Esophagus squamous epithelium (tissue), 5 donors: ENCODE data around the gene CHCHD3. TPM values are rescaled to one million over a fixed set of nuclear protein-coding genes. Genes with fewer than 3 reads are reported as not detected.

Source experiments
- DNase-seq: peaks from one replicate; lab custom pipeline; 2025; lab: John Stamatoyannopoulos, UW
- H3K27ac ChIP-seq, 4 donors: fragments of 200-600 bp; sonication (generic); one replicate each; pipeline ENCODE4 v1.5.1; 2016 to 2019; ENCODE audit warnings: mild to moderate bottlenecking in 1 of 4
- H3K27me3 ChIP-seq, 4 donors: fragments of 200-600 bp; sonication (generic); 1 replicate in 3 of 4; 2 replicates in 1 of 4; pipeline versions ENCODE4 v1.5.1 to v1.6.0; 2017 to 2021; ENCODE audit warnings: antibody characterized with exemption in 1 of 4
- H3K36me3 ChIP-seq, 3 donors: fragments of 200-600 bp; sonication (generic); one replicate each; pipeline ENCODE4 v1.5.1; 2016 to 2019
- H3K4me1 ChIP-seq, 3 donors: fragments of 200-600 bp; sonication (generic); one replicate each; pipeline ENCODE4 v1.5.1; 2017 to 2019
- H3K4me3 ChIP-seq, 4 donors: fragments of 200-600 bp; sonication (generic); 1 replicate in 3 of 4; 2 replicates in 1 of 4; pipeline ENCODE4 v1.5.1; 2016 to 2019; ENCODE audit warnings: mild to moderate bottlenecking in 2 of 4, moderate library complexity in 1 of 4
- H3K9me3 ChIP-seq, 3 donors: fragments of 200-600 bp; sonication (generic); one replicate each; pipeline ENCODE4 v1.5.1; 2016 to 2019
- CTCF ChIP-seq, 6 experiments: fragments of 450-650 bp in 4 of 6; fragments of 200-600 bp in 2 of 6; sonication (generic) in 2 of 6; IDR thresholded peaks; one replicate each; pipeline ENCODE4 v1.5.1; 2016 to 2019; ENCODE audit warnings: antibody characterized with exemption in 6 of 6, mild to moderate bottlenecking in 4 of 6, moderate library complexity in 4 of 6
- POLR2A ChIP-seq, 4 donors: fragments of 450-650 bp; IDR thresholded peaks; one replicate each; pipeline ENCODE4 v1.6.1; 2017; ENCODE audit warnings: antibody characterized with exemption in 4 of 4, mild to moderate bottlenecking in 4 of 4, moderate library complexity in 3 of 4
- WGBS, 2 donors: methylation state at CpG; one replicate each; pipeline ENCODE4 v1.1.5; 2018; 5-methylcytosine and 5-hydroxymethylcytosine counted together
- intact Hi-C: fragments of 100-400 bp; cut with DNase I; formaldehyde crosslinking; loops from one replicate; pipeline ENCODE4 v1.15.0; 2022
- small RNA-seq, 4 donors: library from RNA; depleted of rRNA; stranded (forward); fragments of <200 nt; gene quantifications; one replicate each; pipeline ENCODE3, GENCODE V24; 2016
- total RNA-seq, 4 donors: library from RNA; depleted of rRNA; stranded (reverse); fragments of >200 nt; gene quantifications; one replicate each; pipeline ENCODE4 v1.1.0, GENCODE V29; 2016
- donor health status: DM: yes; HTN: yes; CAD: no.

CHCHD3 gene
- total RNA-seq, 4 donors from 2014 or later, result 36.8 to 55.0 (median 40.9) TPM

DNA sequence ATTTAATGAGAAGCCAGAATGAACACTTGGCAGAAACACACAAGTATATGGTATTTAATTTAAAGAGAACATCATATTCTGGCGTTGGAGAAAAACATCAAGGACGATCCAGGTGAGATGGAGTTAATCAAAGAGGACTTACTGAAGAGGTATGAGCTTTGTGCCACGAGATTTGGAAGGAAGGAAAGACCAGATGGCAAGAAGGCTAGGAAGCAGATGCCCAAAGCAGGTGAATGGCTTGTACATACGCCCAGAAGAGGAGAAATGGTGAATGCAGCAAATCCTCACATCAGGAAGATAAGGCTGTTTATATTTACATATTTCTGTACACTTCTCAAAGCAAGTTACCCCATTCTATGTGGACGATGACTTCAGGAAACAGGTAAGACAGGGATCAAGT is 341.7 kb downstream of the CHCHD3 start:
- H3K4me3 ChIP-seq, result no peak overlapping the region
- intact Hi-C loops, result no loop called here
- peaks cover 0 to 23% (median 9%) of the 10 kb centered on the region in 3 donors for H3K9me3 ChIP-seq
- 71 to 75% methylated on average over 5 of the region's 5 CpGs for WGBS, 2 donors
- H3K4me1 ChIP-seq, result no peaks in the 10 kb centered on the region
- TF ChIP-seq POLR2A (IDR thresholded peaks at IDR 0.05), result no peak
- TF ChIP-seq CTCF (IDR thresholded peaks at IDR 0.05), result no peak
- no peaks in the 10 kb centered on the region for H3K36me3 ChIP-seq
- H3K27me3 ChIP-seq, result peaks cover 0 to 3% (median 0%) of the 10 kb centered on the region in 4 donors
- DNase-seq, result no peak
- no peak overlapping the region for H3K27ac ChIP-seq

- Histone ChIP-seq H3K4me3 (no peak overlapping the region), H3K9me3 (peaks cover 0 to 16% (median 4%) of the 10 kb centered on the region in 3 donors), H3K27ac (no peak overlapping the region), H3K36me3 (no peaks in the 10 kb centered on the region), H3K4me1 (no peaks in the 10 kb centered on the region), H3K27me3 (peaks cover 0 to 3% (median 0%) of the 10 kb centered on the region in 4 donors)
- TF ChIP-seq CTCF (IDR thresholded peaks at IDR 0.05), result no peak
- no peak for TF ChIP-seq POLR2A (IDR thresholded peaks at IDR 0.05)
- intact Hi-C loops, result no loop called here
- 21 to 23% methylated on average over 5 of the region's 5 CpGs for WGBS, 2 donors
- no peak for DNase-seq
Observed at GRCh38 chr7:132739271-132739955, 342.5 kb downstream of the CHCHD3 start.

DNA sequence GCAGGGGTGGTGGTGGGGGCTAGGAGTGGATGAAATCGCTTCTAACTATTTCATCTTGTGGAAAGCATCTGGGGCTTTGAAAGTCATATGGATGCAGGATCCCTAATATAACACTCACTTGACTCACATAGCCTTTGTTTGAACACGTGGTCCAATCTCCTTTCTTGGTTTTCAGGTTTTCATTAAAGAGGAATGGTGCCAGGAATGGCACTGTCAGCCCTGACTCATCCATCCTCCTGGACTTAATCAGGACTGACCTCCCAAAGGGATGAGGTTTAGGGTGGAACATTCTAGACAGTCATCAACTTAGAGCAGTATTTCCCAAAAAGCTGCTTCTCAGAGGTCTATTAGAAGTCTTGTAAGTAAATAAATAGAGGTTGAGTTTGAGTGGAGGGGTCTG is 343.6 kb downstream of the CHCHD3 start:
- TF ChIP-seq CTCF (IDR thresholded peaks at IDR 0.05), result no peak
- TF ChIP-seq POLR2A (IDR thresholded peaks at IDR 0.05), result no peak
- intact Hi-C loops, result no loop called here
- no peaks in the 10 kb centered on the region for H3K4me1 ChIP-seq
- H3K9me3 ChIP-seq, result peaks cover 0 to 5% (median 0%) of the 10 kb centered on the region in 3 donors
- no peak for DNase-seq
- WGBS, 2 donors, result 32 to 38% methylated on average over 2 of the region's 2 CpGs
- no peak overlapping the region for H3K4me3 ChIP-seq
- H3K27ac ChIP-seq, result no peak overlapping the region
- no peaks in the 10 kb centered on the region for H3K36me3 ChIP-seq
- peaks cover 0 to 3% (median 0%) of the 10 kb centered on the region in 4 donors for H3K27me3 ChIP-seq

DNA sequence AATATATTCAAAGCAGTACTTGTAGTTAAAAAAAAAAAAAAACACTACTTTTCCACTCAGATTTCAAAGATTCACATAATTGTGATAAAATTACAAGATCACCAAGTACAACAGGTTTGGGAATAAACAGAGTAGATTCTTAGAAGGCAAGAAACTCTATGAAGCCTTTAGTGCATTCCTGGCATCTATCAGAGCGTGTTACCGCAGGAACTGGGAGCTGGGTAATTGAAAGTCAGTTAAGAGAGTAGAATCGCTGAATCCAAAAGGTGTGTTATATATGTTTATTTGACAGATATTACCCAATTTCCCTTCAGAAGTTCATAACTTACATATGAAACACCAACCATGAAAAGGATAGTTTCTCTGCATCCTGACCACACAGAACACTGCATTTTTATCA is 346.4 kb downstream of the CHCHD3 start:
- Histone ChIP-seq H3K4me1 (no peaks in the 10 kb centered on the region), H3K4me3 (no peak overlapping the region), H3K27ac (no peak overlapping the region), H3K27me3 (peaks cover 0 to 3% (median 0%) of the 10 kb centered on the region in 4 donors), H3K36me3 (no peaks in the 10 kb centered on the region), H3K9me3 (no peaks in the 10 kb centered on the region)
- no peak for DNase-seq
- WGBS, 2 donors, result 67 to 71% methylated on average over 3 of the region's 3 CpGs
- intact Hi-C loops, result no loop called here
- TF ChIP-seq CTCF (IDR thresholded peaks at IDR 0.05) (no peak), POLR2A (IDR thresholded peaks at IDR 0.05) (no peak)

Small RNAs within 50 kb of the gene (small RNA-seq; reads per million reads assigned to genes)
- gene RF00218 (0 to 0.54 (median 0.04) reads per million in 4 donors), gene RNU6-92P (0 reads per million in 4 donors)

Other genes with a start within 250 kb of the CHCHD3 start
- gene EXOC4, start 171.0 kb upstream of the CHCHD3 start, total RNA-seq, result 10 to 100 TPM; 30.7 to 62.4 (median 40.4) TPM